ENCODE results near the gene SLC35D3. TPM values are rescaled to one million over a fixed set of nuclear protein-coding genes. Genes with fewer than 3 reads are reported as not detected.
"Not testable (repeated sequence)": the region's sequence is repeated elsewhere in the genome, so short reads cannot be mapped to it uniquely, and the experiment has no call there.

The SLC35D3 gene
- total RNA-seq, 3 donors from 2014 or later: not detected

GRCh38 chr6:136945711-136946121 is 23.6 kb downstream of the SLC35D3 start:
- Mint-ChIP-seq H3K4me3 (no peak overlapping the region), H3K4me1 (ENCODE audit: low read depth) (no peaks in the 10 kb centered on the region), H3K36me3 (ENCODE audit: insufficient read depth) (no peaks in the 10 kb centered on the region), H3K9me3 (peaks cover 12% of the 10 kb centered on the region), H3K27me3 (ENCODE audit: low read depth) (peaks cover 11% of the 10 kb centered on the region)
- ATAC-seq (peak; percentile 67 to 82), DNase-seq (no peak)

- Mint-ChIP-seq H3K4me3 (no peak overlapping the region), H3K36me3 (ENCODE audit: insufficient read depth) (no peaks in the 10 kb centered on the region), H3K4me1 (ENCODE audit: low read depth) (no peaks in the 10 kb centered on the region), H3K27me3 (ENCODE audit: low read depth) (peaks cover 11% of the 10 kb centered on the region), H3K9me3 (peaks cover 3% of the 10 kb centered on the region)
- ATAC-seq (no peak), DNase-seq (no peak)
Measured at GRCh38 chr6:136947037-136947436, 24.9 kb downstream of the SLC35D3 start.

GRCh38 chr6:136949957-136950356 is 27.9 kb downstream of the SLC35D3 start:
- H3K36me3 Mint-ChIP-seq (ENCODE audit: insufficient read depth); H3K27me3 Mint-ChIP-seq (ENCODE audit: low read depth); H3K4me3 Mint-ChIP-seq; DNase-seq; ATAC-seq; H3K9me3 Mint-ChIP-seq; H3K4me1 Mint-ChIP-seq (ENCODE audit: low read depth): not testable (repeated sequence)

- no peaks in the 10 kb centered on the region for H3K36me3 Mint-ChIP-seq (ENCODE audit: insufficient read depth)
- no peak overlapping the region for H3K4me3 Mint-ChIP-seq
- H3K27me3 Mint-ChIP-seq (ENCODE audit: low read depth): peaks cover 5% of the 10 kb centered on the region
Measured at GRCh38 chr6:136950436-136951126, 28.5 kb downstream of the SLC35D3 start.

GRCh38 chr6:136952714-136953260 is 30.7 kb downstream of the SLC35D3 start:
- Mint-ChIP-seq H3K9me3 (peaks cover 3% of the 10 kb centered on the region), H3K4me3 (no peak overlapping the region), H3K27me3 (ENCODE audit: low read depth) (peaks cover 5% of the 10 kb centered on the region), H3K36me3 (ENCODE audit: insufficient read depth) (no peaks in the 10 kb centered on the region), H3K4me1 (ENCODE audit: low read depth) (peaks cover 7% of the 10 kb centered on the region)
- ATAC-seq (no peak), DNase-seq (no peak)

More at GRCh38 chr6:136950436-136951126, 28.5 kb downstream of the SLC35D3 start:
- Mint-ChIP-seq H3K4me1 (ENCODE audit: low read depth) (no peaks in the 10 kb centered on the region), H3K9me3 (peaks cover 3% of the 10 kb centered on the region)
- ATAC-seq (no peak), DNase-seq (no peak)

GRCh38 chr6:136955123-136955522 is 33.0 kb downstream of the SLC35D3 start:
- Mint-ChIP-seq H3K27me3 (ENCODE audit: low read depth) (peaks cover 13% of the 10 kb centered on the region), H3K4me1 (ENCODE audit: low read depth) (peaks cover 7% of the 10 kb centered on the region), H3K9me3 (no peaks in the 10 kb centered on the region), H3K4me3 (no peak overlapping the region), H3K36me3 (ENCODE audit: insufficient read depth) (no peaks in the 10 kb centered on the region)
- ATAC-seq (no peak), DNase-seq (no peak)

- Mint-ChIP-seq H3K4me1 (ENCODE audit: low read depth) (peaks cover 7% of the 10 kb centered on the region), H3K9me3 (no peaks in the 10 kb centered on the region), H3K36me3 (ENCODE audit: insufficient read depth) (no peaks in the 10 kb centered on the region), H3K27me3 (ENCODE audit: low read depth) (peaks cover 15% of the 10 kb centered on the region), H3K4me3 (no peak overlapping the region)
- DNase-seq: no peak
- no peak for ATAC-seq
Measured at GRCh38 chr6:136956590-136957544, 34.8 kb downstream of the SLC35D3 start.

- peaks cover 7% of the 10 kb centered on the region for H3K4me1 Mint-ChIP-seq (ENCODE audit: low read depth)
- no peaks in the 10 kb centered on the region for H3K36me3 Mint-ChIP-seq (ENCODE audit: insufficient read depth)
- H3K4me3 Mint-ChIP-seq: no peak overlapping the region
- DNase-seq (no peak), ATAC-seq (no peak)
- H3K27me3 Mint-ChIP-seq (ENCODE audit: low read depth): peaks cover 15% of the 10 kb centered on the region
- no peaks in the 10 kb centered on the region for H3K9me3 Mint-ChIP-seq
Measured at GRCh38 chr6:136958168-136958567, 36.1 kb downstream of the SLC35D3 start.

- DNase-seq (no peak), ATAC-seq (no peak)
- H3K27me3 Mint-ChIP-seq (ENCODE audit: low read depth): peaks cover 15% of the 10 kb centered on the region
- no peaks in the 10 kb centered on the region for H3K36me3 Mint-ChIP-seq (ENCODE audit: insufficient read depth)
- peaks cover 7% of the 10 kb centered on the region for H3K4me1 Mint-ChIP-seq (ENCODE audit: low read depth)
- H3K9me3 Mint-ChIP-seq: no peaks in the 10 kb centered on the region
- no peak overlapping the region for H3K4me3 Mint-ChIP-seq
Measured at GRCh38 chr6:136959471-136959891, 37.4 kb downstream of the SLC35D3 start.

- not testable (repeated sequence) for DNase-seq; H3K9me3 Mint-ChIP-seq; H3K4me3 Mint-ChIP-seq; ATAC-seq; H3K4me1 Mint-ChIP-seq (ENCODE audit: low read depth); H3K36me3 Mint-ChIP-seq (ENCODE audit: insufficient read depth)
- peaks cover 16% of the 10 kb centered on the region for H3K27me3 Mint-ChIP-seq (ENCODE audit: low read depth)
Measured at GRCh38 chr6:136959935-136960334, 37.8 kb downstream of the SLC35D3 start.

- Mint-ChIP-seq H3K4me1 (ENCODE audit: low read depth) (peaks cover 7% of the 10 kb centered on the region), H3K4me3 (no peak overlapping the region), H3K36me3 (ENCODE audit: insufficient read depth) (no peaks in the 10 kb centered on the region), H3K9me3 (no peaks in the 10 kb centered on the region), H3K27me3 (ENCODE audit: low read depth) (peaks cover 17% of the 10 kb centered on the region)
- ATAC-seq: no peak
- no peak for DNase-seq
Measured at GRCh38 chr6:136960781-136961180, 38.7 kb downstream of the SLC35D3 start.

- DNase-seq: no peak
- ATAC-seq: no peak
- H3K36me3 Mint-ChIP-seq (ENCODE audit: insufficient read depth): no peaks in the 10 kb centered on the region
- peaks cover 4% of the 10 kb centered on the region for H3K4me1 Mint-ChIP-seq (ENCODE audit: low read depth)
- H3K27me3 Mint-ChIP-seq (ENCODE audit: low read depth): peaks cover 24% of the 10 kb centered on the region
- H3K9me3 Mint-ChIP-seq: no peaks in the 10 kb centered on the region
- H3K4me3 Mint-ChIP-seq: no peak overlapping the region
Measured at GRCh38 chr6:136961848-136962247, 39.7 kb downstream of the SLC35D3 start.

GRCh38 chr6:136962661-136963060 is 40.6 kb downstream of the SLC35D3 start:
- Mint-ChIP-seq H3K36me3 (ENCODE audit: insufficient read depth) (no peaks in the 10 kb centered on the region), H3K9me3 (no peaks in the 10 kb centered on the region), H3K4me1 (ENCODE audit: low read depth) (no peaks in the 10 kb centered on the region), H3K27me3 (ENCODE audit: low read depth) (peaks cover 26% of the 10 kb centered on the region), H3K4me3 (no peak overlapping the region)
- DNase-seq (no peak), ATAC-seq (no peak)

GRCh38 chr6:136963259-136963658 is 41.2 kb downstream of the SLC35D3 start:
- ATAC-seq (no peak), DNase-seq (no peak)
- Mint-ChIP-seq H3K27me3 (ENCODE audit: low read depth) (peaks cover 30% of the 10 kb centered on the region), H3K4me3 (no peak overlapping the region), H3K36me3 (ENCODE audit: insufficient read depth) (no peaks in the 10 kb centered on the region), H3K4me1 (ENCODE audit: low read depth) (peaks cover under 1% of the 10 kb centered on the region), H3K9me3 (no peaks in the 10 kb centered on the region)
